Right ventricle myocardium inferior (tissue), 1 donor: ENCODE results near the gene OR10A3. TPM values are rescaled to one million over a fixed set of nuclear protein-coding genes. Genes with fewer than 3 reads are reported as not detected.

Experiments
- ATAC-seq: fragments of 200-7000 bp; cut with Tn5 transposase; one replicate; pipeline ENCODE4 v1.9.1; 2020; ENCODE audit warnings: mild to moderate bottlenecking, moderate library complexity
- DNase-seq: peaks from one replicate; pipeline ENCODE4 v3.0.0; 2021; ENCODE audit errors: missing footprints
- intact Hi-C: fragments of 100-400 bp; cut with DNase I; formaldehyde crosslinking; loops from one replicate; pipeline ENCODE4 v1.11.0; 2022
- total RNA-seq: library from RNA; stranded (reverse); fragmentation: NEBNext Ultra II Directional; extraction: Animal tissue kit (Norgen Biotek cat#: 25700); gene quantifications from one replicate; pipeline ENCODE4 v1.2.1, GENCODE V29; 2021
- donor health status: DM: no; HTN: yes; CAD: no; lungs with severe emphysema.

OR10A3 gene
- total RNA-seq, 1 donor from 2014 or later = not detected

DNA sequence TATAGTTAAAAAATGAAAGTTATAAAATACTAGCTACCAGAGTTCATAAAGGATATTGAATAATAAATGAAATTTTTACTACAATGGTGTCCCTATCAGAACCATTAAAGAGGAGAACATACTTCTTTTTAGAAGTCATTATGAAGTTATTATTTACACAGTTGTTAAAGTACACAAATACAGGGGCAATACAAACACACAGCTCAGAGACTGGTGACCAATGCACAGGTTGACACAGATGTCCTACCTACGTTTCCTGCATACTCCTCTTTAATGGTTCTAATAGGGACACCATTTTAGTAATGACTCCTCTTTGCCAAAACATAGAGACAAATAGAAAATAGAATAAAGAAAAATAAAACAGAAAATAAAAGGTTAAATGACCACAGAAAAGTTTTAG lies 13.7 kb upstream of the OR10A3 start:
- intact Hi-C loops = no loop called here
- ATAC-seq = no peak

DNA sequence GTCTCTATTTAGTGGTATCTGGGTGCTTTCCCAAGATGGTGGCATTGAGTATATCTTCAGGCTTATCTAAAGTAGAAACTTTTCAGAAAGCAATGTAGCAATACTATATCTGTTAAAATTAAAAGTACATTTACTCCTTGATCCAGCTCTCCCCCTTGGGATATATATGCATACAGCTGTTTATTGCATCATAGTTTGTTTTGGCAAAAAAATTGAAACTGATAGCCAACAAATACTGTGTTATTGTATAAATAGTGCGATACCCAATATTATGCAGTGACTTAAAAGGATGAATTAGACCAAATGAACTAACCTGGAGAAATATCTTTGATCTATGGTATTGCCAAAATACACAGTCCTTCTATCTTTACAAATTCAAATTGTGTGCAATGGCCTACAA lies 8.4 kb upstream of the OR10A3 start:
- DNase-seq = no peak
- no peak for ATAC-seq
- intact Hi-C loops = no loop called here

More for the DNA sequence above, 13.7 kb upstream of the OR10A3 start:
- DNase-seq = no peak

DNA sequence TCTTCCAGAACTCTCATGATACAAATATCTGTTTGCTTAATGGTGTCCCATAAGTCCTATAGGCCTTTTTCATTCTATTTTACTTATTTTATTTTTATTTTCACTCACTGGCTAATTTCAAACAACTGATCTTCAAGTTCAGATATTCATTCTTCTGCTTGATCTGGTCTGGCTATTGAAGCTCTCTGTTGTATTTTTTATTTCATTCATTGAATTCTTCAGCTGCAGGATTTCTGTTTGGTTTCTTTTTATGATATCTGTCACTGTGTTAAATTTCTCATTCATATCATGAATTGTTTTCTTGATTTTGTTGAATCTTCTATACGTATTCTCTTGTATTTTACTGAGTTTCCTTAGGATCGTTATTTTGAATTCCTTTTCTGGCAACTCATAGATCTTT lies 2.6 kb upstream of the OR10A3 start:
- DNase-seq (no peak), ATAC-seq (no peak)
- intact Hi-C loops = no loop called here

DNA sequence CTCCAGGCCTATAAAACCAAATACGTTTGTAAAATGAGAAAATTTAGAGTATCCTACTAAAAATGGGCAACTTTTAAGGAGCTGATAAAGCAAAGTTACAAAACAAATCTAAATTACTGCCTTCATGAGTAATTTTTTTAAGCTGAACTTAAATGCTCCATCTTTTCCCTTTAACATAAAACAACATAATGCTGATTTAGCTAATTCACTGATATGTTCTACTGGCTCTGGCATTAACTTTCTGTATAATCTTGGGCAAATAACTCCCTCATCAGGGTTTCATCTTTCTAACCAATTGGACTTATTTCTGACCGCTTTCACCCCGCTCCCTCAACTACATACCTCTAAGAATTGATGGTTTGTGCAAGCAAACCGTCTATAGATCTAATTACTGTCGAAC lies 362 bp downstream of the OR10A3 start:
- DNase-seq (no peak), ATAC-seq (no peak)
- intact Hi-C loops = no loop called here

DNA sequence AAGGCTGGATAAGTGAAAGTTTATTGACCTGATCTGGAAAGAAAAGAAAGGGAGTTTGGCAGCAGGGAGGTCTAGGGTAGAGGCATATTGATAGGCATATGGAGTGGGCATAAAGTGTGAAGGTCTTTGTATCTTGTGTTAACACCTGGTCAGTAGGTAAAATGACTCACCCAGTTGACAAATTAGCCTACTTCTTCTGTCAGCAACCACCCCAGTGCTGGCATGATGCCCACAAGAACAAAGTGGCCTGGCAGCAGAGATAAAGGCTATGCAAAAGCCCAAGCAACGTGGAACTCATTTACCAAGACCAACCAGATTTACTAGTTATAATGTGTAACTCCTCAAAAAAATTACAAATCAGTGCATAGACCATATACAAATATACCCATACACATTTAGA lies 4.9 kb downstream of the OR10A3 start:
- intact Hi-C loops = no loop called here
- no peak for DNase-seq
- no peak for ATAC-seq

DNA sequence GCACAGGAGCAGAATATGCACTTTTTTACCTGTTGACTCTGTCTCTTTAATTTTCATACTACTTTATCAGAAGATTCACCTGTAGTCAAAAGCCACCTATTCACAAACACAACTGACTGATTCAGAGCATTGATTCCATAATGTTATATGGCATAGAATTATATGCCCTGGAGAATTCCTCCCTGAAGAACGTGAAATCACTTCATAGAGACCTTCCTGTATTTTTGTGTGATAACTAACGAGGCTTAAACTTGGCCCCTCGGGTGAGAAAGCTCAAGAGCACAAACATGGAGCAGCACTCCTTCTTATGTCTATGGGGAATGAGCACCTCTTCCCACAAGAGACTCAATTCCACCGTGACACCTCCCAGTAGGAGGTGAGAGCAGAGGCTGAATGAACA lies 10.3 kb downstream of the OR10A3 start, which contains the start of gene OR10A6:
Gene OR10A6 (minus strand): TSS at position 101 of the 400 bp plus-strand sequence. CDS start 2,606 bp downstream, outside the sequence.
- intact Hi-C loops = no loop called here
- no peak for ATAC-seq
- no peak for DNase-seq

DNA sequence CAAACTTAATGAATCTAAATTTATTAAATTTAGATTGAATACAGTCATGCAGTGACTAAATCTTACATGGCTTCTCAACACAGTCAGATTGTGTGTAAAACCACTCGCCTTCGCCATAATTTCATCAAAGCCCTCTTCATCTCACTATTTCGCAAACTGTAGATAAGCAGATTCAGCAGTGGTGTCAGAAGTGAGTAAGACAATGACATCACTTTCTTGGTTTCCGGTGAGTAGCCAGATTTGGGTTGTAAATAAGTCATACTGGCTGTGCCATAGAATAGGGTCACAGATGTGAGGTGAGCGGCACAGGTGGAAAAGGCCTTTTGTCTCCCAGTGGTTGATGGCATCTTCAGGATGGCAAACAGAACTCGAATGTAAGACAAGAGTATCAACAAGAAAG lies 13.9 kb downstream of the OR10A3 start:
- ATAC-seq = no peak
- DNase-seq = no peak
- intact Hi-C loops = no loop called here

DNA sequence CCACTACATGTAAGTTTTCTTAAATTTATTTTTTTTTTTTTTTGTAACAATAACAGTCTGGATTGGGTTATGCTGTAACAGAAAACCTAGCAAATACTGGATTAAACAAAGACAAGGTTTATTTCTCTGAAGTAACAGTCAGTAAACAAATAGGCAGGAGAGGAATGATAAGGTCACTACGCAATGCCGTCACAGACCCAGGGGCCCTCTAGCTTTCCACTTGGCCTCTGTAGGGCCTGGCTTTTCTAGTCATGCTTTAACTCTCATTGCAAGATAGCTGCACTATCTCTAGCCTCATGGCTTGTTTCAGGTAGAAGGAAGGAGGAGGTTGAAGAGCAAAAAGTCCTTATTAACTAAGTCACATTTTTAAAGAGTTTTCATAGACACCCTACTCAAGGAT lies 17.0 kb downstream of the OR10A3 start:
- DNase-seq (no peak), ATAC-seq (no peak)
- intact Hi-C loops = no loop called here

DNA sequence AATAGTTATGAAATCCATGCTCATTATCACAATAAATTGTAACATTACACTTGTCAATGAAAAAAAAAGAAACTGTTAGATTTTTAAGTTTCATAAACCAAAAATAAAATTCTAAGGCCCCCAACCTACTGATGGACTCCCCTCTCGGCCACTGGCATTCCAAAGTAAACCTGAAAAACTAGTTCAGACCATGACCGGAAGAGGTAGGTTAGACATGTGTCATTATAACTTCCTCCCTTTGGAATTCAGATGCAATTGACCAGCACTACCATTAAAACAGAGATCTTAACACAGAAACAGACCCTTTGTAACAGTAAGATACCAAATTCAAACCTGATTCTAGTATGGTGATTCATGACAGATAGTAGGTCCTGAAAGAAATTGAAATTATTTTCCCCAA lies 23.4 kb downstream of the OR10A3 start:
- ATAC-seq = no peak
- intact Hi-C loops = no loop called here
- DNase-seq = no peak

DNA sequence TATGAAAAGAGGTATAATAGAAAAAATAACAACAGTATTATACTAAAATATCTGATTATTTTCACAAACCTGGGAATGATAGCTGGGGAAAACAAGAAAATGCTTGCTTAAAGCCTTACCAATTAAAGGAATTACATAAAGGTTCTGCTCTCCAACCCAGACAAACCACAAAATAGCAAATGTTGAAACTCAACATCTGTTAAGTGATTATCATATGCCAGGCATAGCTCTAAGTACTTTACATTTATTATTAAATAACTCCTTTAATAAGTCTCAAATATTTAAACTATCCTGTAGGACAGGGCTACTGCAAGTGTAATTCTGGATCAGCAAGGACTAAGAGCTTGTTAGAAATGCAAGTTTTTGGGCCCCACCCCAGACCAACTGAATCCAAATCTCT lies 30.5 kb downstream of the OR10A3 start:
- DNase-seq = no peak
- ATAC-seq = no peak
- intact Hi-C loops = no loop called here

DNA sequence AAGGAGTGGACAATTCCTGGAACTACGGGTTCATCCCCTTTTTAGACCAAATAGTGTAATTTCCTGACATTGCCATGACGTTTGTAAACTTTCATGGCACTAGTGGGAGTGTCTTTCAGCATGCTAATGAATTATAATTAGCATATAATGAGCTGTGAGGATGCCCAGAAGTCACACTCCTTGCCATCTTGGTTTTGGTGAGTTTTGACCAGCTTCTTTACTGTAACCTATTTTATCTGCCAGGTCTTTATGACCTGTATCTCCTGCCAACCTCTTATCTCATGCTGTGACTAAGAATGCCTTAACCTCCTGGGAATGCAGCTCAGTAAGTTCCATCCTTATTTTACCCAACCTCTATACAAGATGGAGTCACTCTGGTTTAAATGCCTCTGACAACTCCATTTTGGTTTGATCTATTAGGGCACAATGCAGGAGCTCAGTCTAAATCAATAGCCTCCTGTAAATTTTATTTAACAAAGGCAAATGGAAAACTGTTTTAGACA lies 31.2 kb downstream of the OR10A3 start:
- ATAC-seq (no peak), DNase-seq (no peak)
- intact Hi-C loops = no loop called here

DNA sequence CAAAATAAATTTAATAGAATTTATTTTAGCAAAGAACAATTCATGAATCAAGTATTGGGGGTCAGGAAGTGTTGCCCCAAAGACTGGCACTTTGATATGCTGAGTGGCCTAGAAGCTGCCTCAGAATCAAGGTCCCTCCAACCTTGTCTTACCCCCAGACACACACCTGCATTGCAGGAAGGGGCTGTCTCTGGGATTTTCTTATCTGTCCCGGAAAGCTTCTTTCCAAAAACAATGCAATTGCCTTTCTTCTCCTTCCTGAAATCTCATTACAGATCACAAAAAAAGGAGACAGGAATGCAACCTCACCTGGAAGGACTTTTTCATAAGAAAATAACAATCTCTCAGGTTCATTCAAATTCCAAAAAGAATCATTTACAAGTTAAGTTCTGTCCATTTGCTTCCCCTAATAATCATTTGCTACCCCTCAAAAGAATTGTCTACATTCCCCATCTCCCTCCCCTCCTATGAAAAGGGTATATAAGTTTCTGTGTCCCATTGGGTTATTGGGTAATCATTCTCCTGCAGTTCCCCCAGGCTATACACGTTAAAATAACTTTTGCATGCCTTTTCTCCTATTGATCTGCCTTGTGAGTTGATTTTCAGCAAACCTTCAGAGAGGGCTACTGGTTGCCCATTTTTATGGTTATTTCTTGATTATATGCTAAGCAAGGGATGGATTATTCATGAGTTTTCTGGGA lies 31.8 kb downstream of the OR10A3 start:
- intact Hi-C loops = no loop called here
- DNase-seq = no peak
- no peak for ATAC-seq

DNA sequence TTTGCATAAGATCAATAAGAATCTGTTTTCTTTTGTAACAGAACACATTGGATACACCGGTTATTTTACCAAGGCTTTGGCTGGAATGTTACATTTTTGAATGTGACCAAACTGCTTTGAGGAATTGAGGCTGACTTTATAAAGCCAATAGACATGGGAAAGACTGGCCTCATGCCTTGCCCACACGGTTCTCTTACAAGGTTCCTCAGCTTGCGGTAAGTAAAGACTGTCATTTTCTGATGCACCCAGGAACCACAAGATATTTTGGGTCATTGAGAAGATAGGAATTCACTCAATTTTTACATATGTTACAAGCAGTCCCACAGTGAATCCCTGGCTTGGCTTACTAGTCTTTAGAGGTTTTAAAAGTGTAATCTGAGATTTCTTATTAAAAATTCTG lies 34.4 kb downstream of the OR10A3 start:
- ATAC-seq (no peak), DNase-seq (no peak)
- intact Hi-C loops = no loop called here

DNA sequence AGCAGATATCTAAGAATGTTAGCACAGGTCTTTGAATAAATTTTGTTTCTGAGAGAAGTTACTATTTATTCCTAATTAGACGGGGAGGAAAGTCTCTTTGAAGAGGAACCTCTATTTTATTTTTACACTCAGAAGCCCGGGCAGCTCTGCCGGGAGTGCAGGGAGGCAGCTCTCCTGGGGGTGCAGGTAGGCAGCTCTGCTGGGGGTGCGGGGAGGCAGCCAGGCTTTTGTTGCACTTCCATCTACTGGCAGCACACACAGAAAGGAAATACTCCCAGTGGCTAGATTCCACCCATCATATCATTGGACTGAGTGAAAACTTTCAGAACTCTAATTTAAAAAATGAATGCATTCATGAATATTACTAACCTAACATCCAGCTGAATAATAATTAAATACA lies 35.0 kb downstream of the OR10A3 start:
- no peak for ATAC-seq
- intact Hi-C loops = no loop called here

DNA sequence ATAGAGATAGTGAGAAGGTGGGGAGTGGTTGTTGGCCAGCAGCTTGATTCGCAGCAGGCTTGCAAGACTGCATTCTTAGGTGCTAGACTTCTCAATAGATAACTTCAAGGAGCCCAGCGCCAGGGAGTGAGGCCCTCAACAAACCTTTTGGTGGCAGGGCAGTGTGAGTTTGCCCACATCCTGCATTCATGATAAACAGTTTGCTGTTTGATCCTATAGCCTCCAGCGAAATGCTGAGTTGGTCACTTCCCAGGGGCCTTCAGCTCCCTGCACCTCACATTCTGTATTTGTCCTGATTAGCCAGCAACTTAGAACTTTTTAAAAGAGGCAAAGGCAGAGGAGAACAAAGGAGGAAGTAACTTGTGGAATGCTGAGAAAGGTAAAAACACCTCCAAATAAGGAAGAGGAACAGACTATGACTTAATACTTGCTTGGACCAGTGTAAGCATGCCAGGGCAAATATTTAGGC lies 35.5 kb downstream of the OR10A3 start:
- DNase-seq = no peak
- intact Hi-C loops = no loop called here
- ATAC-seq = no peak

More for the DNA sequence above, 35.0 kb downstream of the OR10A3 start:
- no peak for DNase-seq

DNA sequence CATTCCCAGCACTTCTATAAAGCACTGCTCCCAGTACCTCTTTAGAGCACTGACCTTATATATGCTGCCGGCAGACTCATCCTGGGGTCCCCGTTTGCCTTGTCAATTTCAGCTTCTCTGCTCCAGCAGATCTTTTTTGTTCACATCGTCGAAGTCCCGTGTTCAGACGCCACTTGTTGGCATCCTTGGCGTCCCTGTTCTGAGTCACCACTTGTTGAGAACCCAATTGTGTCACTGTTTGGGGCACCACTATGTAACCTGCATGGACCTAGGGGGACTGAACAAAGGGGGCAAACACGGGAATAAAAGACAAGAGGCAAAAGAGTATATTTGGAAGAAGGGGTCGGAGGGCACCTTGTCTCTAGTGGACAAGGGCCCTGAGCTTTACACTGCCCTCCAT lies 36.0 kb downstream of the OR10A3 start:
- DNase-seq = no peak
- no peak for ATAC-seq
- intact Hi-C loops = no loop called here

DNA sequence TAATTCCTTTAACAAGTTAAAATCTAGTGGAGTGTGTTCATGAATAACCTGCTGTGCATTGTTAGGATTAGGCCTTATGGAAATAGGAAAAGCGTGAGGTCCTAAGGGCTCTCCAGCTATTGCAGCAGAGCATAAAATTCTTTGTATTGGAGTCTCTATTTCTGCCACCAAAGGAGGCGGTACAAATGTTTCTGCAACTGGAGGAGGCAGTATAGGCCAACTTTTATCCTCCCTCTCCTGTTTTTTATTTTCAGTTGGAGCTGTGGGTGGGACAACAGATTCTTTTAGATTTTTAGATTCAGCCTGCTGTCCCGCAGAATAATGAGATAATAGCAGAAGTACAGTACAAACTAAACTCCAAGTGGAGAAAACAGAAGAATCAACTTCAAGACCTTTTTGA lies 36.6 kb downstream of the OR10A3 start:
- no peak for ATAC-seq
- DNase-seq = no peak
- intact Hi-C loops = no loop called here

DNA sequence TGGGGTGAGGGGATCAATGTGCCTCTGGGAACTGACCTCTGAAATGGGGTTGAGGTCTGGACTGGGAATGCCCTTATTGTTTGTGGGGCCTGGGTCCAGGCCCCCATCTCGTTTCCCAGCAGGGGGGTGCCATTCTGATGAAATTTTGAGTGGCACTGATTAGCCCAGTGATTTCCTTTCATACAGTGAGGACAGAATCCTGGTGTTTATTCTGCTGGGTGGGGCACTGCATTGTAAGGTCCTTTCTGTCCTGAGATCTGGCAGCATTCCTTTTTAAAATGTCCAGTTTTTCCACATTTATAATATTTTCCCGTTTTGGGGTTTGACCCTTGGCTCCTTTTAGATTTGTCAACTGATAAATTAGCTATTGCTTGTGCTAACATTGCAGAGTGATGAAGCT lies 37.6 kb downstream of the OR10A3 start:
- no peak for DNase-seq
- intact Hi-C loops = no loop called here
- ATAC-seq = no peak

DNA sequence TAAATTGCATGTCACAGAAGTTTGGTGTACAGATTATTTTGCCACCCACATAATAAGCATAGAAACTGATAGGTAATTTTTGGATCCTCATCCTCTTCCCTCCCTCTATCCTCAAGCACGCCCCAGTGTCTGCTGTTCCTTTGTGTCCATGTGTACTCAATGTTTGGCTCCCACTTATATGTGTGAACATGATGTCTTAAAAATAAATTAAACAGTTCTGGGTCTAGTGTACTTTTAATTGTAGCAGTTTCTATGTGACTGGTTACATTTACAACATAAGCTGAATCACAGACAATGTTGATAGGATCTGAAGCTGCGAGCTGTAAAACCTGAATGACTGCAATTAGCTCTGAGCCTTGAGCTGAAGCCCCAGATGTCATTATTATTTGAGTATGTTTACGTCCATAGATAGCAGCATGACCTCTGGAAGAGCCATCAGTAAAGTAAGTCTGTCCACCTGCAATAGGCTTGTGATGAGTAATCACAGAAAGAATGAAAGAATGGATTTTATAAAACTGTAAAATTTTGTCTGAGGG lies 40.1 kb downstream of the OR10A3 start:
- intact Hi-C loops = no loop called here
- ATAC-seq (no peak), DNase-seq (no peak)

DNA sequence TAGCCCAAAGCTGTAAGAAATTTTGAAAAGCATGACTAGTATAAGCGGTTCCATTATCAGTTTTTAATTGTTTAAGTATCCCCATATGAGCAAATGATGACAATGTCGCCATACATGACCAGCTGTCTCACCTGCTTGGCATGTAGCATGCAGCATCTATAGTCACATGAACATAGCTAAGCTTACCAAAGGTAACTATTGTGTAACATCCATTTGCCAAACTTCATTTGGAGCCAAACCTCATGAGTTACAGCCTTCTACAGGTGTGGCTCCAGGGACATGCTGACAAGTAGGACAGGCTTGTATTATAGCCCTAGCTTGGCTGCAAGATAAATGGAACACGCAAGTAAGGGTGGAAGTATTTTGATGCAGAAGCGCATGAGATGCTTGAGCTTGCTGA lies 40.8 kb downstream of the OR10A3 start:
- ATAC-seq = no peak
- intact Hi-C loops = no loop called here
- DNase-seq = no peak

DNA sequence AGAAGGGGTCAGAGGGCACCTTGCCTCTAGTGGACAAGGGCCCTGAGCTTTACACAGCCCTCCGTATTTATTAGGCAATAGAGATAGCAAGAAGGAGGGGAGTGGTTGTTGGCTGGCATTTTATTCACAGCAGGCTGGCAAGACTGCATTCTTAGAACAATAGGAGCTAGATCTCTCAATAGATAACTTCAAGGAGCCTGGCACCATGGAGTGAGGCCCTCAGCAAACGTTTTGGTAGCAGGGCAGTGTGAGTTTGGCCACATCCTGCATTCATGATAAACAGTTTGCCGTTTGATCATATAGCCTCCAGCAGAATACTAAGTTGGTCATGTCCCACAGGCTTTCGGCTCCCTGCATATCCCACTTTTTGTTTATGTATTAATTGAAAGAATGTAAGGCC lies 42.1 kb downstream of the OR10A3 start:
- ATAC-seq = no peak
- intact Hi-C loops = no loop called here
- DNase-seq = no peak
